ENCODE measurements around the gene IL22RA2. TPM values are rescaled to one million over a fixed set of nuclear protein-coding genes. Genes with fewer than 3 reads are reported as not detected.
A peak's percentile ranks its signal among the peaks of the same experiment; 100 is the strongest.

The IL22RA2 gene
- total and polyA plus RNA-seq, 4 donors: 0.02 to 0.20 TPM; not detected in 2

GRCh38 chr6:137145421-137145820 is 28.0 kb downstream of the IL22RA2 start:
- Histone ChIP-seq H3K4me1 (ENCODE audit: control insufficient read depth in 5 of 5, insufficient read depth in 5 of 5, low read length in 5 of 5) (no peaks in the 10 kb centered on the region), H3K36me3 (ENCODE audit: control insufficient read depth in 4 of 4, insufficient read depth in 4 of 4, low read length in 4 of 4) (no peaks in the 10 kb centered on the region), H3K9ac (ENCODE audit: insufficient read depth in 1 of 2, low read length in 2 of 2) (no peak overlapping the region), H3K27me3 (ENCODE audit: control insufficient read depth in 3 of 3, insufficient read depth in 3 of 3, low read length in 2 of 3) (no peaks in the 10 kb centered on the region), H3K9me3 (ENCODE audit: control insufficient read depth in 4 of 4, insufficient read depth in 3 of 4, low read length in 3 of 4) (peaks cover 0 to 3% (median under 1%) of the 10 kb centered on the region in 4 donors), H3K27ac (ENCODE audit: low read depth in 1 of 2, low read length in 1 of 2) (no peak overlapping the region), H3K4me3 (no peak overlapping the region)
- ATAC-seq (ENCODE audit: insufficient read depth, low FRiP score) (no peak), DNase-seq (no peak)
- WGBS, 2 donors: 78 to 90% methylated on average over 4 of the region's 4 CpGs
- no peak for TF ChIP-seq CTCF (IDR thresholded peaks at IDR 0.05; ENCODE audit: control extremely low read depth, extremely low read depth)

- WGBS, 2 donors: 60 to 66% methylated on average over 1 of the region's 1 CpG
- no peak for DNase-seq
- H3K27me3 ChIP-seq (ENCODE audit: control insufficient read depth in 3 of 3, insufficient read depth in 3 of 3, low read length in 2 of 3): no peaks in the 10 kb centered on the region
- peaks cover 0 to 7% (median 1%) of the 10 kb centered on the region in 4 donors for H3K9me3 ChIP-seq (ENCODE audit: control insufficient read depth in 4 of 4, insufficient read depth in 3 of 4, low read length in 3 of 4)
- H3K4me1 ChIP-seq (ENCODE audit: control insufficient read depth in 5 of 5, insufficient read depth in 5 of 5, low read length in 5 of 5): no peaks in the 10 kb centered on the region
- H3K36me3 ChIP-seq (ENCODE audit: control insufficient read depth in 4 of 4, insufficient read depth in 4 of 4, low read length in 4 of 4): no peaks in the 10 kb centered on the region
- no peak overlapping the region for H3K9ac ChIP-seq (ENCODE audit: insufficient read depth in 1 of 2, low read length in 2 of 2)
- peak; percentile 26 for TF ChIP-seq CTCF (IDR thresholded peaks at IDR 0.05; ENCODE audit: control extremely low read depth, extremely low read depth)
- no peak overlapping the region for H3K4me3 ChIP-seq
- ATAC-seq (ENCODE audit: insufficient read depth, low FRiP score): no peak
- no peak overlapping the region for H3K27ac ChIP-seq (ENCODE audit: low read depth in 1 of 2, low read length in 1 of 2)
Measured at GRCh38 chr6:137136065-137136464, 37.4 kb downstream of the IL22RA2 start.

GRCh38 chr6:137134483-137134882 is 39.0 kb downstream of the IL22RA2 start:
- Histone ChIP-seq H3K9me3 (ENCODE audit: control insufficient read depth in 4 of 4, insufficient read depth in 3 of 4, low read length in 3 of 4) (peaks cover 0 to 7% (median 1%) of the 10 kb centered on the region in 4 donors), H3K4me1 (ENCODE audit: control insufficient read depth in 5 of 5, insufficient read depth in 5 of 5, low read length in 5 of 5) (no peaks in the 10 kb centered on the region), H3K27me3 (ENCODE audit: control insufficient read depth in 3 of 3, insufficient read depth in 3 of 3, low read length in 2 of 3) (no peaks in the 10 kb centered on the region), H3K27ac (ENCODE audit: low read depth in 1 of 2, low read length in 1 of 2) (no peak overlapping the region), H3K36me3 (ENCODE audit: control insufficient read depth in 4 of 4, insufficient read depth in 4 of 4, low read length in 4 of 4) (no peaks in the 10 kb centered on the region), H3K9ac (ENCODE audit: insufficient read depth in 1 of 2, low read length in 2 of 2) (no peak overlapping the region), H3K4me3 (no peak overlapping the region)
- TF ChIP-seq CTCF (IDR thresholded peaks at IDR 0.05; ENCODE audit: control extremely low read depth, extremely low read depth): no peak
- 88 to 96% methylated on average over 1 of the region's 1 CpG for WGBS, 2 donors
- ATAC-seq (ENCODE audit: insufficient read depth, low FRiP score): no peak
- no peak for DNase-seq

- no peaks in the 10 kb centered on the region for H3K27me3 ChIP-seq (ENCODE audit: control insufficient read depth in 3 of 3, insufficient read depth in 3 of 3, low read length in 2 of 3)
- no peak for ATAC-seq (ENCODE audit: insufficient read depth, low FRiP score)
- H3K9ac ChIP-seq (ENCODE audit: insufficient read depth in 1 of 2, low read length in 2 of 2): no peak overlapping the region
- no peaks in the 10 kb centered on the region for H3K4me1 ChIP-seq (ENCODE audit: control insufficient read depth in 5 of 5, insufficient read depth in 5 of 5, low read length in 5 of 5)
- no peak for DNase-seq
- TF ChIP-seq CTCF (IDR thresholded peaks at IDR 0.05; ENCODE audit: control extremely low read depth, extremely low read depth): no peak
- peaks cover 0 to 7% (median 3%) of the 10 kb centered on the region in 4 donors for H3K9me3 ChIP-seq (ENCODE audit: control insufficient read depth in 4 of 4, insufficient read depth in 3 of 4, low read length in 3 of 4)
- no peak overlapping the region for H3K27ac ChIP-seq (ENCODE audit: low read depth in 1 of 2, low read length in 1 of 2)
- no peaks in the 10 kb centered on the region for H3K36me3 ChIP-seq (ENCODE audit: control insufficient read depth in 4 of 4, insufficient read depth in 4 of 4, low read length in 4 of 4)
- no peak overlapping the region for H3K4me3 ChIP-seq
- WGBS, 2 donors: 97% methylated on average over 3 of the region's 3 CpGs
Measured at GRCh38 chr6:137133122-137133521, 40.3 kb downstream of the IL22RA2 start.

Data from lung (tissue), 12 donors.